AG04450 (cell line): ENCODE results near the gene PAPOLG. TPM values are rescaled to one million over a fixed set of nuclear protein-coding genes. Genes with fewer than 3 reads are reported as not detected.

Experiments used
- CTCF ChIA-PET: fragments of 300-600, 350-600 bp; formaldehyde crosslinking; extraction: SDS; loops from one replicate; lab custom pipeline; 2022; ENCODE audit warnings: antibody characterized with exemption, inconsistent platforms; lab: Charles Lee
- POLR2A ChIA-PET: fragments of 350-600 bp; formaldehyde crosslinking; extraction: SDS; loops from one replicate; lab custom pipeline; 2021; ENCODE audit warnings: antibody characterized with exemption, inconsistent platforms; lab: Yijun Ruan, JAX
- DNase-seq: peaks from one replicate; pipeline ENCODE4 v3.0.0-alpha.2; 2011; ENCODE audit warnings: low read depth, low spot score
- H3K27ac ChIP-seq: one replicate; pipeline ENCODE4 v1.5.1; 2012; ENCODE audit warnings: low read depth, low read length, control low read depth
- H3K27me3 ChIP-seq: one replicate; pipeline ENCODE4 v1.6.0; 2012; ENCODE audit warnings: low read length; ENCODE audit not compliant: control insufficient read depth, insufficient read depth
- H3K4me3 ChIP-seq: 2 replicates; pipeline ENCODE4 v1.5.1; 2011; ENCODE audit warnings: mild to moderate bottlenecking, low read depth, low read length, control low read depth
- H3K9me3 ChIP-seq: 2 replicates; pipeline ENCODE4 v1.5.1; 2012; ENCODE audit warnings: low read length; ENCODE audit not compliant: control insufficient read depth, insufficient read depth
- polyA minus RNA-seq: library from RNA; depleted of rRNA, polyadenylated mRNA; stranded (reverse); fragments of >200 nt; gene quantifications from 2 replicates; pipeline ENCODE4 v1.2.3, GENCODE V29; 2011; rRNA and poly(A)+ RNA removed
- polyA plus RNA-seq: library from polyadenylated mRNA; depleted of rRNA; stranded (reverse); fragments of >200 nt; gene quantifications from 2 replicates; pipeline ENCODE4 v1.2.3, GENCODE V29; 2011; rRNA removed
- TF ChIP-seq, protein P1 (sequence below): IDR thresholded peaks from 2 replicates; pipeline ENCODE4 v1.5.1; 2011; ENCODE audit warnings: low read depth, low read length, control low read depth, inconsistent platforms

The PAPOLG gene
- polyA plus RNA-seq (10.3 and 15.3 TPM in 2 replicates), polyA minus RNA-seq (12.3 and 16.1 TPM in 2 replicates)

DNA sequence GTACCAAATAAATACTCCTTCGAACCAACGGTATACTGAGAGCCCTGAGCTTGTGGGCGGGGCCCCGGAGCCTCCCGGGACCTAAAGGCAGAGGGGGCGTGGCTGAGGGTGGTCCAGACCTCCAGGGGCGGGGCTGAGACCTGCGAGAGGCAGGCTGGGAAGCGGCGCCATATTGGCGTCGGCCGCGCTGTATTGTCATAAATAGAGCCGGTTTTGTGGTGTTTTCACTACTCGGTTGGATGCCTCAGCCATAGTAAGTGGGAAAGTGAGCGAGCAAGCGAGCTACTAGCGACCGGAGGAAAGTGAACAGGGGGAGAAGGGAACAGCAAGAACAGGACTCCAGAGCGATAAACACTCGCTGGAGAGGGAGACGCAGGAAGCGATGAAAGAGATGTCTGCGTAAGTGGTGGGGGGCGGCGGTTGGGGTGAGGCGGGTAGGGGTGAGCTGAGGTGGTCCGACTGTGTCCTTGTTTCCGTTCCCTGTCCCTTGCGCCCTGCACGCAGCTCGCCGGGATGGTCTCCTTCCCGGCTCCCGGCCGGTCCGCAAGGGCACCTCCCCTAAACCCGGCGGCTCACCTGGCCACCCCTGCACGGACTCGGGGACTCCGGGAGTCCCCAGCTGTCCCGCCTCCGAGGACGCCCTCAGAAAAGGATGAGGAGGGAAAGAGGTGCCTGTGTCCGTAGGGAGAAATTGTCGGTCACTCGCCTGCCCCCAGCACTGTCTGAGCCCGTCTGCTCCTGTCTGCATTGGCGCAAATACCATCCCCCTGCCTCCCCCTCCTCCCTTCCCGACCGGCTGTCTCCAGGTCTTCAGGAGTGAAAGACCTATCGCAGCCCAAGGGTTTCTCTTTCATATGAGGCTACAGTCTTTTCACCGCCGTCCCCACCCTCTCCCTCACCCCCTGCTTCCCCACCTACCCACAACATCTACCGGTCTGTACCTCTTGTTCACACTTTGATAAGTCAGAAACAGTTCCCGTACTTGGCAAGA, at the start of gene PAPOLG:
Gene PAPOLG, plus strand, starts transcription at position 172 of the 991 bp plus-strand sequence. Its CDS starts 211 bp downstream, at position 383.
- H3K4me3 ChIP-seq: peak within 1 kb of the TSS; percentile 95
- H3K27ac ChIP-seq: peak within 1 kb of the TSS; percentile 70
- TF ChIP-seq, protein P1, sequence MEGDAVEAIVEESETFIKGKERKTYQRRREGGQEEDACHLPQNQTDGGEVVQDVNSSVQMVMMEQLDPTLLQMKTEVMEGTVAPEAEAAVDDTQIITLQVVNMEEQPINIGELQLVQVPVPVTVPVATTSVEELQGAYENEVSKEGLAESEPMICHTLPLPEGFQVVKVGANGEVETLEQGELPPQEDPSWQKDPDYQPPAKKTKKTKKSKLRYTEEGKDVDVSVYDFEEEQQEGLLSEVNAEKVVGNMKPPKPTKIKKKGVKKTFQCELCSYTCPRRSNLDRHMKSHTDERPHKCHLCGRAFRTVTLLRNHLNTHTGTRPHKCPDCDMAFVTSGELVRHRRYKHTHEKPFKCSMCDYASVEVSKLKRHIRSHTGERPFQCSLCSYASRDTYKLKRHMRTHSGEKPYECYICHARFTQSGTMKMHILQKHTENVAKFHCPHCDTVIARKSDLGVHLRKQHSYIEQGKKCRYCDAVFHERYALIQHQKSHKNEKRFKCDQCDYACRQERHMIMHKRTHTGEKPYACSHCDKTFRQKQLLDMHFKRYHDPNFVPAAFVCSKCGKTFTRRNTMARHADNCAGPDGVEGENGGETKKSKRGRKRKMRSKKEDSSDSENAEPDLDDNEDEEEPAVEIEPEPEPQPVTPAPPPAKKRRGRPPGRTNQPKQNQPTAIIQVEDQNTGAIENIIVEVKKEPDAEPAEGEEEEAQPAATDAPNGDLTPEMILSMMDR: no peak
- no peaks in the 10 kb centered on the region for H3K27me3 ChIP-seq
- CTCF ChIA-PET: interaction anchor here (0.6 to 1.1 kb wide), 6 partner anchors 46 to 243 kb away, joined by 3 to 5 read pairs (median 3); no protein-coding TSS in a partner anchor
- H3K9me3 ChIP-seq: no peaks in the 10 kb centered on the region; the same call in 1 of the 2 replicates
- peak; percentile 74 for DNase-seq
- POLR2A ChIA-PET: interaction anchor here (0.5 to 1.0 kb wide), 7 partner anchors 50 to 424 kb away, joined by 3 to 11 read pairs (median 3); partner anchors contain the start of gene BCL11A

DNA sequence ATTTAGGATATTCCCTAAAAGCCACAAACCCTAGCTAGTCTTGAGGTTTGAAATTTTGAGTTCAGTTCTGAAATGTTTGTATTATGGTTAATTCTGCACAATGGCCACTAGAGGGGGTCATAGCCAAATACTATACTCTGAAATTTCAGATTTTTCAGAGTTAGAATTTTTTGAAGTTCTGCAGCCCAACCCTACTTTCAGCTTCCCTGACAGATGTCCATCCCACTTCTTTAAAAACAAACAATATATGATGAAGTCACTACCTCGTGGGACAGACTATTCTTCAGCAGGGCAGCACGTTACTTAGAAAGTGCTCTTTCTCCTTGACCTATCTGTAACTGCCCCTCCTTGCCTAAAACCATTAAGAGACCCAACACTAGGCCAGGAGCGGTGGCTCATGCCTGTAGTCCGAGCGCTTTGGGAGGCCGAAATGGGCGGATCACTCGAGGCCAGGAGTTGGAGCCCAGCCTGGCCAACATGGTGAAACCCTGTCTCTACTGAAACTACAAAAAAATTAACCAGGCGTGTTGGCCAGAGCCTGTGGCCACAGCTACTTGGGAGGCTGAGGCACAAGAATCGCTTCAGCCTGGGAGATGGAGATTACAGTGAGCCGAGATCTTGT, 48.2 kb upstream of the PAPOLG start:
- POLR2A ChIA-PET: interaction anchor here (0.6 kb wide), 1 partner anchor 34 kb away, joined by 7 read pairs; no protein-coding TSS in a partner anchor
- no peaks in the 10 kb centered on the region for H3K27me3 ChIP-seq
- TF ChIP-seq, protein P1: peak; percentile 67
- no peak overlapping the region for H3K27ac ChIP-seq
- no peak overlapping the region for H3K4me3 ChIP-seq
- CTCF ChIA-PET: interaction anchor here (0.5 to 8.6 kb wide), 23 partner anchors 11 to 1453 kb away, joined by 3 to 137 read pairs (median 4); partner anchors contain the start of gene PAPOLG
- no peak for DNase-seq
- H3K9me3 ChIP-seq: no peaks in the 10 kb centered on the region

DNA sequence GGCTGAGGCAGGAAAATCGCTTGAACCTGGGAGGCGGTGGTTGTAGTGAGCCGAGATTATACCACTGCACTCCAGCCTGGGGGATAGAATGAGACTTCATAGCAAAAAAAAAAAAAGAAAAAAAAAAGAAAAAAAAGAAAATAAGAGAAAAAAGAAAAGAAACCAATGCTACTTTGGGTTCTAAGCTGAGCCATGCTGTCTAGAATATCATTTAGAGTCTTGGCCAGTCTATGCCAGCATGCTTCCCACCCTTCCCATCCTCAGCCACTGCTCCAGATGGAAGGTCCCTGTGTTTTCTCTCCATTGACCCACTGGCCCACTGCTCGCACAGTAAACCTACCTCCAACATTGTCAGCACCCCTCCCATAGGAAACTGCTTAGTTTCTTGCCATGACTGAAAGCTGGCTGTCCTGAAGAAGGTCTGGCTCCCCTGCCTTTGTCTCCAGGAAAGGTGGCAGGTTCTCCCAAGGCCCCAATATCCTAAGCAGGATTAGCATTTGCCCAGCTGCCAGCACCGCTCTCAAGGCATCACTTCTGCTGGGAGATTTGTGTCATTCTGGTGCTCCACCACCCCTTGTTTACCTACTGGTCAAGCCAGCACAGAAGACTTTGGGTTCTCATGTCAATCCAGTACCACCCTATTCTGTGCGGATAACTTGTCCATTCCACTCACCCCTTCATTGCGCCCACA, 47.3 kb upstream of the PAPOLG start:
- H3K4me3 ChIP-seq: no peak overlapping the region
- ChIA-PET CTCF (interaction anchor here (0.9 to 8.6 kb wide), 6 partner anchors 10 to 290 kb away, joined by 3 to 137 read pairs (median 7); no protein-coding TSS in a partner anchor), POLR2A (no interaction called here)
- TF ChIP-seq, protein P1: no peak
- DNase-seq: no peak
- no peak overlapping the region for H3K27ac ChIP-seq
- no peaks in the 10 kb centered on the region for H3K27me3 ChIP-seq
- H3K9me3 ChIP-seq: no peaks in the 10 kb centered on the region

DNA sequence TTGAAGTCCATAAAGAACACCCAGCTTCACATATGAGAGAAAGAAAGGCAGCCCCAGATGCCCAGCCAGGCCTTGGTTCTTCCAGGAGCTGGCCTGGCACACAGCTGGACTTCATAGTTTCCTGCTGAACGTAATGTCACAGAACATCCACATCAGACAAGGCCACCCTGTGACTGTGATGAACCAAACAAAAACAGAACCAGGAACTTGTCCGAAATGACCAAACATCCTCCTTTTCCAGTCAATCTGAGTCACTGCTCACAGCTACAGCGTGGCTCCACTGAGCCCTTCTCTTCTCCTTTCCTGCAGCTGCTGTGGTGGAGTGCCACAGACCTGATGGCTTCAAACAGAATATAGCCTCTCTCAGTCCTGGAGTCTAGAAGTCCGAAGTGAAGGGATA, 45.4 kb upstream of the PAPOLG start:
- TF ChIP-seq, protein P1: no peak
- H3K4me3 ChIP-seq: no peak overlapping the region
- H3K9me3 ChIP-seq: no peaks in the 10 kb centered on the region
- ChIA-PET CTCF (interaction anchor here (1.0 to 8.6 kb wide), 3 partner anchors 34 to 288 kb away, joined by 4 to 137 read pairs (median 5); partner anchors contain the start of gene PAPOLG), POLR2A (no interaction called here)
- no peak overlapping the region for H3K27ac ChIP-seq
- no peaks in the 10 kb centered on the region for H3K27me3 ChIP-seq
- no peak for DNase-seq
